Head of caudate nucleus (tissue), 42 donors: Measurements from ENCODE around the gene RRP36.
A peak's percentile ranks its signal among the peaks of the same experiment; 100 is the strongest.
"Not testable (repeated sequence)": the region's sequence is repeated elsewhere in the genome, so short reads cannot be mapped to it uniquely, and the experiment has no call there.

Source experiments
- DNase-seq, 42 donors: peaks; one replicate each; pipeline versions ENCODE4 v3.0.0 to v3.0.0-alpha.2; 2020 to 2021; ENCODE audit warnings: mixed read lengths in 7 of 42
- intact Hi-C: fragments of 100-400 bp; cut with DNase I; formaldehyde crosslinking; loops from one replicate; pipeline ENCODE4 v1.15.0; 2022

The RRP36 gene, protein sequence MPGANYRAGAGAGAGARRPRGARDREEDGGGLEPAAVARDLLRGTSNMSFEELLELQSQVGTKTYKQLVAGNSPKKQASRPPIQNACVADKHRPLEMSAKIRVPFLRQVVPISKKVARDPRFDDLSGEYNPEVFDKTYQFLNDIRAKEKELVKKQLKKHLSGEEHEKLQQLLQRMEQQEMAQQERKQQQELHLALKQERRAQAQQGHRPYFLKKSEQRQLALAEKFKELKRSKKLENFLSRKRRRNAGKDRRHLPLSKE

DNA sequence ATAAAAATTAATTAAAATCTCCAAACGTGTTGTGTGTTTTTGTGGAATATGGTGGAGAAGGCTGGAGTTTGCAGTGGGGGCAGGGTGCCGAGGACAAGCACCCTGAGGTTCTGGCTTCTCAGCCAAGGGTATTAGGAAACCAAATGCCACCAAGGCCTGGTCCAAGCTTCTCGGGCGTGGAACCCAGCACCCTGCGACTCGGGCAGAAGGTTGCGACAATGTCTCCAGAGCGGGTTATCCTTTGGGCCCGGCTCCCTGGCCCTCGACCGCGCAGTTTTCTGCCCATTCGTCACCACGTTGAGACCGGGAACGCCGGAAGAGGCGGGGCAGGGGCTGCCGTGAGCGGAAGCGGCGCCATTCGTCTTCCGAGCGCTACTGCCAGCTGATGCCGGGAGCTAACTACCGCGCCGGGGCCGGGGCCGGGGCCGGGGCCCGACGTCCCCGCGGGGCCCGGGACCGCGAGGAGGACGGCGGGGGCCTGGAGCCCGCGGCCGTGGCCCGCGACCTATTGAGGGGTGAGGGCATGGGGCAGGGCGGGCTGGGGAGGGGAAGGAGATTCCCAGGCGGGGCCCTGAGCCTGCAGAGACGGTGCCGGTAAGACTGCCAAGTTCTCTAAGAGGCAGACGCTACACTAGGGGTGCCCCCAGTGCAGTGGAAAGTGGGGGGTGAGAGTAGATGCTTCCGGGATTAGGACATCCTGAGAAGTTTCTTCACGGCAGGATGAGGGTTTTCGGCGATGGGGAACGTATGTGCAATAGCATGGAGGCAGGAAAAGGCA is at the start of gene RRP36:
Gene RRP36 (plus strand): TSS at position 354 of the 778 bp plus-strand sequence. CDS start 32 bp downstream, at position 386.
- intact Hi-C loops, result no loop called here
- DNase-seq, result peak; percentile 63 to 93 (median 85)

DNA sequence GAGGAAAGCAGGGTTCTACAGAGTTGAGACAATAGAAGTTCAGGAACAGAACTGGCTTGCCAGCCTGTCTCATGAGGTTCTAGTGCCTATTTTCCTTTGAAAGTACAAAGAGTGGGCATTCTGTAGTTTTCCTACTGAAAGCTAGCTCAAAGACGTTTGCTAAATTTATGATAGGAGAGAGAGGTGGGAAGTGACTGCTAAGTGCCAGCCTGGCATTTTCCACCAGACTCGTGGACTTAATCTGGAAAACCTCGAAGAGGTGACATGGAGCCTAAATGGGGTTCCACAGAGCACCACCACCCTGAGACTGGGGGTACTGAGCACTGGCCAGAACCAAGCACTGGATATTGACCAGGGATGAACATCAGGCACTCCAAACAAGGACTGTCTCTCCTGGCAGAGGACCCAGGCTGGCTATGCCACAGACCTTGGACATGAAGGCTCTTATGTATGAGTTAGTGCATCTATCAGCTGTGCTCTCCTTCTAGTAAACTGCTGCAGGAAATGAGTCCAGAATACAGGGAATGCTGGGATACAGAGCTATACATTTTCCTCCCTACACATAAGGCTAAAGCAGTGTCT is 49.6 kb upstream of the RRP36 start:
- intact Hi-C loops, result no loop called here
- peak in 2 of 42 donors; percentile 9 to 25 for DNase-seq

DNA sequence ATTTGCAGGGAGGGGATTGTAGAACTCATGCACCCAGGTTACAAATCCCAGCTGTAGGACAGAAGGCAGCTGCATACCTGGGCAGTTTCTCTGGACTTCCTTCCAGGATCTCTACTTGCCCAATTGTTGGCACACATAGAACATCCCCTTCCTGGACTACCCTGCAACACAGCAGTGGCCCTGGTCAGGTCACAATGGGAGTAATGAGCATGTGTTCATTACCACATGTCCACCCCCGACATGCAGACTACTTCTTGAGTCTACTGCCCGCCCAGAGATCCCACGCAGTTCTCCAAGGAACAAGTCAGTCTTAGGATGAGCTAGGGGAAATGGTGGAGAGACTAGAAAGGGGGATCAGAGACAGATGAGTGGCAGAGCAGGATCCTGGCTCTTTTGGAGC is 47.5 kb upstream of the RRP36 start:
- DNase-seq, result no peak
- intact Hi-C loops, result no loop called here

DNA sequence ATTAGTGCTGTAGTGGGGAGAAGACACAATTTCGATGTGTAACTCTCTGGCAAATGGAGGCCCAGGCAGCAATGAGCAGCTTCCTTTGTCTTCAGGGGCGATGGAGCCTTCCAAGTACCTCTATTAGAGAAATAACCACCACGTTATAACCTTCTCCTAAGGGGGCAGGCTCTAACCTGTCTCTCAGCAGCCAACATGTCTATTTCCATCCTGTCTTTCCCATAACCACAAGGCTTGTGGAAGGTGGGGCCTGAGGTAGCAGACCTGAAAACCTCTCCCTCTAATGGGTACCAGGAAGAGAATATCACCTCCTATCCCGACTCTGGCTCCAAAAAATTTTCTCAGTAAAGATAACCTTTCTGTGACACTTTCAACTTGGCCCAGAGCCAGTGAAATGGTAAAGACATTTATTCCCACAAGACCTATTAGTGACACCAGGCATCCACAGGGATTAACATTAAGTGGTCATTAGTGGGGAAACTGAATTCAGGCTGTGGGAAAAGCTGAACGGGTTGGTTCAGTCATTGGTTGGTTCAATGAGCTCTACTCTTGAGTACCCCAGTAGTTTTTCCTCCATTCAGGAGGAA is 46.4 kb upstream of the RRP36 start:
- DNase-seq, result no peak
- intact Hi-C loops, result no loop called here

DNA sequence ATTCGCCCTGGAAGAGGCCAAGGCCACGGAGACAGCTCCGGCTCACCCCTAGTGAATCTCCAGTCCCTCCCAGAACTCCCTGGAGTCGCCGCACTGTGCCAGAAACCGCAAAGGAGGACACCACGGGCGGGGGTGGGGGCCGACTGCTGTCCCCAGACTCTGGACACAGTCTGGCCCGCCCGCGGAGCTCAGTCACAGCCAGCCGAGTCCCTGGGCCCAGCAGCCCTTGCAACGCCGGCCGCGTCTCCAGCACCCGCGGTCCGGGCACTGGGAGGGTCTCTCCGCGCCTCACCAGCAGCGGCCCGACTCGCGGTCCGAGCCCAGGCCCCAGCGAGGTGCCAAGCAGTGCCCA is 43.0 kb upstream of the RRP36 start:
- intact Hi-C loops, result no loop called here
- peak in 1 of 42 donors; percentile 20 for DNase-seq

DNA sequence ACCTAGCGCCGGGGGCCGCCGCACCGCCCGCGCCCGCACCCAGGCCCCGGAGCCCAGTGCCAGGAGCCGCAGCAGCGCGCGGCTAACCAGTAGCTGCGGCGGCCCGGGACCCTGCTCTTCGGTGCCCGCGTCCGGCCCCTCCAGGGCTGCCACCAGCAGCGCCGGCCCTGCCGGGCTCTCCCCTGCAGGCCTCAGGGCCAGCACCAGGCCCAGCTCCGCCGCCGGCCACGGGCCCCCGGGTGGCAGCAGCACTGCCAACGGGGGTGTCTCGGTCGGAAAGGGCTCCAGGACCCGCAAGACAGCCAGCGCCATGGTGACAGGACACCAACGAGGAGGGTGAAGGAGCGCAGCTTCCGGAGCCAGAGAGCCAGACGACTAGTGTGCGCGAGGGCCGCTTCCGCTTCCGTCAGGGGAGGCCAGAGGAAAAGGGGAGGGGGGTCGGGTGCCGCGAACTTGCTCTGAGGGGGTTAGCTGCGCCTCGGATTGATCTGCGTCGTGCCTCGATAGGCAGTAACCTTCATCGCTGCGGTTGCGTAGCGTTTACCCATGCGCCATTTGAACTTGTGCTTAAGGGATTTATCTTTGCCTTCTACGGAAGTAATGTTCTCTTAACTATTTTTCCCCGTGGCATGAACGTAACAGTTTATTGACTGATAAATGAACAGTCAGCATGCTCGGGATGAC is 42.4 kb upstream of the RRP36 start, which contains the start of gene PEX6:
Gene PEX6 (minus strand): TSS at position 343 of the 684 bp plus-strand sequence. CDS start 31 bp downstream, at position 312.
- intact Hi-C loops, result no loop called here
- DNase-seq, result peak; percentile 75 to 97 (median 91)

DNA sequence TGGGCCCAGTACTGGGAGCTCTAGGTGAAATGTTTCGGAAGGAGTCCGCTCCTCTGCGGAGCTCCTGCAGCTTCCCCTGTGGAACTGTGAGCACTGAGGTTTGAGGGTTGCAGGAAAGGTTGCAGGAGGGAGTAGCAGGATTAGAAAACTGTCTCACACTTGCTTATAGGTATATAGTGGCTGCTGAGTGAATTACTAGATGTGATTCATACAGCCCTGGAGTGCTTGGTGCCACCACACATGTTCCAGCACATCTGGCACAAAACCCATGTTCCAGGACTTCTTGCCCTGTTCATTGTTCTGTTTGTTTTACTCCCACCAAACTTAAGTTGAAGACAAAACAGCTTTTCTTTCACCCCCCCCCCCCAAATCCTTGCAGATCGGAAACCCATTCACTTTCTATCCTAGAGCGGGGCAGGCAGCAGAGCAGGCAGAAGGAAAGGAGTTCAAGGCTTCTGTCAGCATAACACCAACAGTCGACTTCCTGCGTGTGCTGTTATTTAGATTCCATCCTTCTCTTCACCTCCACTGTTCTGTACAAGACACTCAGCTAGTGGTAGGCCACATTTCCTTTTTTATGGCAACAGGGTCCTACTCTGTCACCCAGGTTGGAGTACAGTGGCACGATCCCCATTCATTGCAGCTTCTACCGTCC is 41.8 kb upstream of the RRP36 start:
- DNase-seq, result peak in 4 of 42 donors; percentile 15 to 63 (median 28)
- intact Hi-C loops, result no loop called here

DNA sequence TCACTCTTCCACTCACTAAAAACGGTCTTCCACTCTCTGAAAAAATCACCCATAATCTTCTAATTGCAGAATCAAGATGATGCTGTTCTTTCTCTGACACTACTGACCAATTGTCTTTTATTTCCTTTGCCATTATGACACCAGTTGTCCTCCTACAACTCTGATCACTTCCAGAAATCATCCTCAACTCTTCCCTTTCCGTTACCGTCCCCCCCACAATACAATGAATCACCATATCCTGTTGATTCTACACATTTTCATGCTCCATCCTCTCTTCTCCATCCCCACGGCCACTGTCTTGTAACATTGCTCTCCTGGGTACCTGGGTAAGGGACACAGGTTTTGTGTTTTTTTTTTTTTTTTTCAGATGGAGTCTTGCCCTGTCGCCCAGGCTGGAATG is 39.6 kb upstream of the RRP36 start:
- intact Hi-C loops, result no loop called here

DNA sequence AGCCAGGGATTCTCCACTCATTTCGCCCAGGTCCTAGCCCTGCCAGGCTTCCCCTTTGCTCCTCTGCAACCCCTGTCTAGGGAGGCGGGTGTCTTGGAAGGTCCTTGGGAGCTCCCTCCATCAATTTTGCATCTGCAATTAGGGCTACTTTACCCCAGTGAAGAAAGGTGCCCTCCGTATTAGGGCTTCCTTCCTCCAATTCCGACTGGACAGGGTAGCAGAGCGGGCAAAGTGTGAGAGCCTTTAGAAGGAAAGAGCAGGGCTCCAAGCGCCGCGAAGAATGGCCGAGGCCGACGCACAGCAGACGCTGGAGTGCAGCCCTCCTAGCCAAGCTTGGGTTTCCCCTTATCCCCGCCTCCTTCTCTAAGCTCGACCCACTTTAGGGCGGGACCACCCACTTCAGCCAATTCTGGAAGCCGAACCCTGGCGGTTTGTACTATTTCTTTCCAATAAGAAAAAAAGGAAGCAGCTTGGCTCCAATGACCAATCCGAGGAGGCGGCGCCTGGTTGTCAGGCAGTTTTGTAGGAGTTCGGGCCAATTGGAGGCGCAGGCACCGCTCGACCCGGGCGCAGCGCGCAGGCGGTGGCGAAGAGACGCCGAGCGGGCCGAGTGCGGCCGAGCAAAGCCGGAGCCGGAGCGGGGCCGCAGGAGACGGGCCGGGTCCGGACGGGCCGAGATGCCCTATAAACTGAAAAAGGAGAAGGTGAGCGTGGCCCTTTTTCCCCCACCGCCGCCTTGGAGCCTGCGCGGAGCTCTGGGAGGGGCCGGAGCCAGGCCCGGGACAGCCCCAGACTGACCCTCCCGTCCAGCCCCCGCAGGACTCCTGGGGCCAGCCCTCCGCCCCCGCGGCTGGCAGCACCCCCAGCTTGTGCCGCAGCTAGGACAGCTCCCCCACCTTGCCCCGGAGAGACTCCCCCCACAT is 37.2 kb upstream of the RRP36 start, which contains the start of gene PPP2R5D:
Gene PPP2R5D (plus strand): TSS at position 570 of the 923 bp plus-strand sequence. CDS start 108 bp downstream, at position 678.
- DNase-seq, result peak; percentile 91 to 100 (median 99)
- intact Hi-C loops, result loop anchor here (2.0 kb wide), 1 partner anchor 31 kb away; the partner anchor contains the start of gene KLHDC3

More for the DNA sequence above, 39.6 kb upstream of the RRP36 start:
- DNase-seq, result no peak

DNA sequence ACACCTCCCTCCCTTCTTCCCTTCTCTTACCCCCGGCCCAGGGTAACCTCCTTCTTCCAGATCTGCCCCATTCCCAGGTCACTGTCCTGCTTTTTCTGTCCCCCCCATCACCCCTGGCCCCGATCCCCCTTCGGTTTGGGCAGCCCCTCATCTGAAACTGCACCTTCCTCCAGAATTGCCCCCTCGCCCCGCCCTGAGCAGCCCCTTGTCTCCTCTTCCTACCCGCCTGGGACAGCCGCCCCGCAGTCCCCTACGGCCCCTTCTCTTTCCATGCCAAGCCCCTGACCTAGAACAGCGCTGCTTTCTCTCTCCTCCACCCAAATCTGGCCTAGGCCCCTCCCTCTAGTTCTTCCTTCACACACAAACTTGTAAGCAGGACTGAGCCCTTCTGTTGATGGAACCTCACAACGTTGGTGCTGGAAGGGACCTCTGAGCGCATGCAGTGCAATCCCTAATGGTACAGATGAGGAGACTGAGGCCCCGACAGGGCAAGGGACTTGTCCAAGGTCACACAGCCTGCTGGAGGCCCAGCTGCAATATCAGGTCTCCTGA is 36.4 kb upstream of the RRP36 start:
- no peak for DNase-seq
- intact Hi-C loops, result loop anchor here (2.0 kb wide), 1 partner anchor 30 kb away; the partner anchor contains the start of gene KLHDC3

DNA sequence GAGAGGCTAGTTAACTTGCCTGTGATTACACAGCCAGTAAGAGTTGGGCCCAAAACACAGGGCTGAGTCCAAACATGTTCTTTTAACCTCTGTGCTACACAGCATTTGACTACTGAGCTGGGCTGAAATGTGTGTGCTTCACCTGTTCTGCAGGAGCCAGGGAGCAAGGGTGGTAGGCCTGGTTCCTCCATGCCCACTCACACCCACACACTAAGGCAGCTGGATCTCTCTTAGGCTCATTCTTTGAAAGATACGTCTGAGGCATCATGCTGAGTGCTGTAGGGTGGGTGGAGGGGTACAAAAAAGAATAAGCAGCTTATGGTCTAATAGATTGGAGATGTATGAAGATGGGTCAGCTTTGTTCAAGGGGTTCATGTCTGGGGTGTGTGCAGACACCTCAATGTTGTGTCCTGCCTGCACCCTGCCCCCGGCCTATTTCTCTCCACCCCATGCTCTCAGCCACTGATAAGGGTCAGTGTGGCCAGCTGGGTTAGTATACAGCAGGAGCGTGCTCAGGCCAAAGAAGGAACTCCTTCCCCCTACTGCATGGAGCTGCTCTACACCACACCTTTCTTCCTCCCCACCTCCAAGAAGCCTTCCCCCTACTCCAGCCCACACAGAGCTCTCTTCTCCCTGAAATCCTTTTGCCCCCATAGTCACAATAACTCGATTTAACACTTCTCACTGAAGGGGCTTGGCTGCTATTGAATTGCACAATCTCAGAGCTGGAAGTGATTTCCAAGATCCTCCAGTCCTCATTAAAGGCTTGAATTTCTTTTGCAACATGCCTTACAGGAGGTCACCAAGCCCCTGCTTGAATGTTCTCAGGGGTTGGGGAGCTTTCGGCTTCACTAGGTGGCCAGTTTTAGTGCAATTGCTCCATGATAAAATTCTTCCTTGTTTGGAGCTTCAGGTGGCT is 33.6 kb upstream of the RRP36 start:
- DNase-seq, result peak in 14 of 42 donors; percentile 21 to 74 (median 40)
- intact Hi-C loops, result no loop called here

DNA sequence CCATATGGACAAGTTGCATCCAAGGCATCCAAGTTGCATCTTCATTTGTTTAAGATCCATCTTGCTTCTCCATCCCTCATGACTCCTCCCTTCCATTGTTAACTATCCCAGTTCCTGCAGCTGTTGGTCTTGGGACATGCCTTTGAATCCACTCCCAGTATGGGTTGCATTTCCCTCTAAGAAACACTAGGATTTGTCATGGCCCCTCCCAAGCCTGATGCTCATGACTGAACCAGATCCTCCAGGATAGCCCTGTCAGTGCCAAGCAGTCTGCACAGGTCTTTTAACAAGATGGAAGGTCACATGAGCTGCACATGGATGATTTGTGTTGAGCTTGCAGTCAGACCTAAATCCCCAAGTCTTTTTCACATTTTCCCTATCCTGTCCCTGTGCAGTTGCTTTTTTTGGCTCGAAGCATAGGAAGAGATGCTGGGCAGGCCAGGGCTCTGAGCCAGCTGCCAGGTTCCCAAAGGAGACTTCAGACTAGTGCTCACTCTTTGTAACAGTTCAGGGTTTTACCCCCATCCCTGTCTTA is 32.9 kb upstream of the RRP36 start:
- intact Hi-C loops, result no loop called here
- no peak for DNase-seq

DNA sequence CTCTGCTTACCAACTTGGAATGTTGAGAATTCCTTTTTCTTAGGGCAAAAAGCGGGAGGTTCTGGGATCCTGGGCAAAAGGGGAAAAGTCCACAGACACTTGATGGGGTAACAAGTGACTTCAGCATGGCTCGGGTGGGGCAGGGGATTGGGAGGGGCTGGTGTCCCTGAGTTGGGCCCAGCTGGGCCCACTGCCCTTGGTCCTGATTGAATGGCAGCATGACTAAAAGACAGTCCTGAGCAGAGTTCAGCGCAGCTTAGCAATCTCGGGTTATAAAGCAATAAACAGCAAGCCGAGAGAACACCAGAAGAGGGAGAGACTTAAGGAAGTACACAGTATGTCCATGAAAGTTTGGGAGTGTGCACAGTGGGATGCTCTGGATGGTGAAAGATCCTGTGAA is 31.5 kb upstream of the RRP36 start:
- intact Hi-C loops, result no loop called here
- DNase-seq, result no peak

DNA sequence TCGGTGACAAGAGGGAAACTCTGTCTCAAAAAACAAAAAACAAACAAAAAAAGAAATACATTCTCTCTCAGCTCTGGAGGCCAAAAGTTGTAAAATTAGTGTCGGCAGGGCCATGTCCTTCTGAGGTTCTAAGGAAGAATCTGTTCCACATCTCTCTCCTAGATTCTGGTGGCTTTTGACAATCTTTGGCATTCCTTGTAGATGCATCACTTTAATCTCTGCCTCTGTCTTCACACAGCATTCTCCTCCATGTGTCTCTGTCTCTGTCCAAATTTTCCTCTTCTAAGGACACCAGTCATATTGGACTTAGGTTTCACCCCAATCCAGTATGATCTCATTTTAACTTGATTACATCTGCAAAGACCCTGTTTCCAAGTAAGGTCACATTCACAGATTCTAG is 28.0 kb upstream of the RRP36 start:
- no peak for DNase-seq
- intact Hi-C loops, result no loop called here

DNA sequence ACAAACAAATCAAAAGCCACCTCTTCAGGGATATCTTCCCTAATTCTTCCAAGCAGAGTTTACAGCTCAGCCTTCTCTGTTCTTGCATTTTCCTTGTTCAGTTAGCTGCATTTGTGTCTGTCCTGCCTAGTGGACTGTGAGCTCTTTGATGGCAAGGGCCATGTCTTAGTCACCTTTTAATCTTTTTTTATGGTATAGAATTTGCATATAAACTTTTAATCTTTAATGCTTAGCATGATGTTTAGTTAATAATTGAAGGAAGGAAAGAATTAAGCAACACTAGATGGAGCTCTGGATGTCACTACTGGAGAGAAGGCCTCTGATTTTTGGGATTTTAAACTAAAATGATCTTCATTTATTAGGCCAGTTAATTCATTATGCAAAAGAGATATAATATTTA is 24.9 kb upstream of the RRP36 start:
- intact Hi-C loops, result no loop called here
- no peak for DNase-seq

DNA sequence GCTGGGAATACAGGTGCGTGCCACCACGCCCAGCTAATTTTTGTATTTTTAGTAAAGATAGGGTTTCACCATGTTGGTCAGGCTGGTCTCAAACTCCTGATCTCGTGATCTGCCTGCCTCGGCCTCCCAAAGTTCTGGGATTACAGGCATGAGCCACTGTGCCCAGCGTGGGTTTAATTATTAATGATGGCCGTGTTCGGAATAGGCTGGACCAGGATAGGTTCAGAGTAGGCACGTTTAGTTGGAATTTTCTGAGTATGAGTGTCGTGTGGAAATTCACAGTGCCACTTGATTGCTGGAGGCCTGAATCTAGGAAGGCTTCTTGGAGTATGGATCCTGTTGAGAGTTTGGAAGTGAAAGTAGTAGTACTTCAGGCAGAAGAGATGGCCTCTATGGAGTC is 23.2 kb upstream of the RRP36 start:
- DNase-seq, intact Hi-C loops: not testable (repeated sequence)
